GM19468 (cell line): ENCODE data around the gene SLC4A9.
"Not testable (repeated sequence)": the region's sequence is repeated elsewhere in the genome, so short reads cannot be mapped to it uniquely, and the experiment has no call there.

Experiments used
- ATAC-seq: cut with Tn5 transposase; IDR thresholded peaks from one replicate; pipeline ENCODE4 v1.9.1; 2021; ENCODE audit warnings: mild to moderate bottlenecking, moderate library complexity, moderate number of reproducible peaks; ENCODE audit not compliant: unreplicated experiment; ENCODE audit errors: extremely low read depth

Gene SLC4A9

GRCh38 chr5:140391312-140391711, 31.3 kb downstream of the SLC4A9 start:
- ATAC-seq = no peak

GRCh38 chr5:140391732-140392131, 31.7 kb downstream of the SLC4A9 start:
- ATAC-seq = no peak

GRCh38 chr5:140393738-140394137, 33.7 kb downstream of the SLC4A9 start:
- ATAC-seq = no peak

GRCh38 chr5:140398379-140398811, 38.4 kb downstream of the SLC4A9 start:
- no peak for ATAC-seq

- no peak for ATAC-seq
Observed at GRCh38 chr5:140399979-140400729, 40.2 kb downstream of the SLC4A9 start.

GRCh38 chr5:140400730-140401361, 40.9 kb downstream of the SLC4A9 start:
- peak; percentile 48 for ATAC-seq

- ATAC-seq = peak; percentile 94
Observed at GRCh38 chr5:140401362-140402257, 41.6 kb downstream of the SLC4A9 start, which contains the start of gene ANKHD1. TSS of gene ANKHD1 (plus strand) at chr5:140401833. CDS start at chr5:140401968, 135 bp downstream.

- ATAC-seq = no peak
Observed at GRCh38 chr5:140402258-140403074, 42.5 kb downstream of the SLC4A9 start.

- no peak for ATAC-seq
Observed at GRCh38 chr5:140403613-140404012, 43.6 kb downstream of the SLC4A9 start.

GRCh38 chr5:140408750-140409241, 48.8 kb downstream of the SLC4A9 start:
- ATAC-seq = no peak

GRCh38 chr5:140413230-140413629, 53.2 kb downstream of the SLC4A9 start:
- ATAC-seq = no peak

GRCh38 chr5:140417235-140417634, 57.2 kb downstream of the SLC4A9 start:
- no peak for ATAC-seq

- no peak for ATAC-seq
Observed at GRCh38 chr5:140418862-140419520, 59.0 kb downstream of the SLC4A9 start.

GRCh38 chr5:140420226-140420570, 60.2 kb downstream of the SLC4A9 start:
- ATAC-seq = no peak

- ATAC-seq = no peak
Observed at GRCh38 chr5:140420665-140421361, 60.8 kb downstream of the SLC4A9 start.

- ATAC-seq = not testable (repeated sequence)
Observed at GRCh38 chr5:140421375-140421774, 61.4 kb downstream of the SLC4A9 start.

GRCh38 chr5:140423609-140424008, 63.6 kb downstream of the SLC4A9 start:
- ATAC-seq = no peak

- ATAC-seq = no peak
Observed at GRCh38 chr5:140424135-140424534, 64.1 kb downstream of the SLC4A9 start.
